Endothelial cell of umbilical vein (primary cell): ENCODE data around the gene NIN. TPM values are rescaled to one million over a fixed set of nuclear protein-coding genes. Genes with fewer than 3 reads are reported as not detected.

Source experiments
- BruUV-seq: library from RNA; stranded (reverse); fragments of 400-500 nt; replicated peaks from 2 replicates; lab custom pipeline; 2021; lab: Mats Ljungman, UMichigan
- CTCF ChIA-PET: fragments of 300-600, 350-600 bp; sonication (Branson Sonifier 250); formaldehyde crosslinking; loops from one replicate; lab custom pipeline; 2021; ENCODE audit warnings: antibody characterized with exemption, inconsistent platforms; lab: Charles Lee
- POLR2A ChIA-PET: fragments of 300-600, 350-600 bp; sonication (Branson Sonifier 250); formaldehyde crosslinking; loops from one replicate; lab custom pipeline; 2021; ENCODE audit warnings: antibody characterized with exemption, inconsistent platforms; lab: Charles Lee
- DNase-seq: peaks from one replicate; pipeline ENCODE4 v3.0.0-alpha.2; 2011; ENCODE audit warnings: low read depth, low spot score
- FAIRE-seq: peaks from 2 replicates; lab custom pipeline; 2011; peaks lifted over from hg19 to GRCh38; lab: Jason Lieb, UNC
- H2AFZ ChIP-seq: 2 replicates; pipeline ENCODE4 v1.6.0; 2012; ENCODE audit warnings: low read depth, low read length, control low read depth, inconsistent platforms
- H3K27ac ChIP-seq: 2 replicates; pipeline ENCODE4 v1.5.1; 2011; ENCODE audit warnings: low read depth, mild to moderate bottlenecking, control low read depth, low read length, moderate library complexity; ENCODE audit not compliant: insufficient read depth
- H3K27me3 ChIP-seq, 2 experiments: 2 replicates each; pipeline versions ENCODE4 v1.6.0 to v1.6.1; 2011; ENCODE audit warnings: low read length in 2 of 2, mixed read lengths in 1 of 2; ENCODE audit not compliant: control insufficient read depth in 2 of 2, insufficient read depth in 2 of 2
- H3K36me3 ChIP-seq, 2 experiments: 2 replicates in 1 of 2; 3 replicates in 1 of 2; pipeline ENCODE4 v1.5.1; 2011; ENCODE audit warnings: low read length in 2 of 2, mild to moderate bottlenecking in 1 of 2, moderate library complexity in 1 of 2; ENCODE audit not compliant: control insufficient read depth in 2 of 2, insufficient read depth in 2 of 2; ENCODE audit errors: extremely low read depth in 1 of 2
- H3K4me1 ChIP-seq: 3 replicates; pipeline ENCODE4 v1.5.1; 2011; ENCODE audit warnings: mild to moderate bottlenecking, low read length; ENCODE audit not compliant: control insufficient read depth, insufficient read depth; ENCODE audit errors: extremely low read depth
- H3K4me2 ChIP-seq: 2 replicates; pipeline ENCODE4 v1.6.1; 2011; ENCODE audit warnings: low read length, control low read depth, mixed read lengths; ENCODE audit not compliant: insufficient read depth
- H3K4me3 ChIP-seq, 3 experiments: fragments of 200-600 bp in 1 of 3; sonication (generic), shearing (Covaris generic) in 1 of 3; replicated peaks in 1 of 3; 2 replicates each; pipeline ENCODE4 v1.5.1; 2011 to 2016; ENCODE audit warnings: control low read depth in 3 of 3, low read length in 3 of 3, mild to moderate bottlenecking in 2 of 3, inconsistent platforms in 1 of 3, low read depth in 1 of 3, moderate library complexity in 1 of 3; ENCODE audit not compliant: insufficient read depth in 1 of 3
- H3K79me2 ChIP-seq: 2 replicates; pipeline ENCODE4 v1.6.0; 2012; ENCODE audit warnings: low read length, inconsistent platforms; ENCODE audit not compliant: control insufficient read depth, insufficient read depth
- H3K9ac ChIP-seq: replicated peaks from 2 replicates; pipeline ENCODE3; 2011; ENCODE audit warnings: low read length, control low read depth; ENCODE audit not compliant: insufficient read depth; ENCODE audit errors: extremely low read depth
- H3K9me1 ChIP-seq: replicated peaks from 3 replicates; pipeline ENCODE4 v1.6.0; 2011; ENCODE audit warnings: mild to moderate bottlenecking, low read length; ENCODE audit not compliant: control insufficient read depth, insufficient read depth; ENCODE audit errors: extremely low read depth
- H3K9me3 ChIP-seq: replicated peaks from 2 replicates; pipeline ENCODE4 v1.5.1; 2012; ENCODE audit warnings: low read length, inconsistent platforms; ENCODE audit not compliant: control insufficient read depth, insufficient read depth
- H4K20me1 ChIP-seq: replicated peaks from 2 replicates; pipeline ENCODE3; 2011; ENCODE audit warnings: mild to moderate bottlenecking, low read length; ENCODE audit not compliant: control insufficient read depth, insufficient read depth; ENCODE audit errors: extremely low read depth
- FOS ChIP-seq: IDR thresholded peaks from 2 replicates; pipeline ENCODE4 v1.6.1; 2011; ENCODE audit warnings: mild to moderate bottlenecking, low read length, moderate library complexity, borderline replicate concordance; ENCODE audit not compliant: insufficient read depth
- JUN ChIP-seq: IDR thresholded peaks from 2 replicates; pipeline ENCODE4 v1.6.1; 2011; ENCODE audit warnings: borderline replicate concordance, low read depth; ENCODE audit not compliant: insufficient read length, insufficient read depth
- MAX ChIP-seq: IDR thresholded peaks from 2 replicates; pipeline ENCODE4 v1.6.1; 2011; ENCODE audit not compliant: insufficient read depth, insufficient read length
- dilution Hi-C: fragments of 300-500 bp; cut with MboI; formaldehyde crosslinking; loops from one replicate; pipeline ENCODE4 v1.15.0; 2019; ENCODE audit warnings: low sequenced_read_pairs; ENCODE audit not compliant: extremely low pct_ligation_motif_present
- intact Hi-C: fragments of 100-400 bp; cut with micrococcal nuclease; formaldehyde crosslinking; loops from one replicate; pipeline ENCODE4 v1.10.0; 2022
- polyA plus RNA-seq, 4 experiments: library from polyadenylated mRNA; depleted of rRNA in 3 of 4; stranded (reverse) in 3 of 4; unstranded in 1 of 4; fragments of >200 nt; gene quantifications; 2 replicates each; pipeline versions ENCODE4 v1.2.1 to v1.2.3, GENCODE V29; 2011 to 2012; ENCODE audit warnings: missing spikeins in 1 of 4
- total RNA-seq: library from RNA; stranded (reverse); gene quantifications from 2 replicates; pipeline ENCODE4 v1.2.3, GENCODE V29; 2021

The NIN gene
- total and polyA plus RNA-seq, 2 donors (not counting 3 experiments of a cell fraction or from before 2014, with no cell fraction given), result 7.1 to 76.3 TPM

GRCh38 chr14:50836515-50836914 lies 5.6 kb upstream of the NIN start:
- POLR2A ChIA-PET, result no interaction called here
- DNase-seq (no peak), FAIRE-seq (no peak)
- Histone ChIP-seq H3K27me3 (peaks cover 4 to 10% of the 10 kb centered on the region in 2 experiments), H3K9me3 (no peaks in the 10 kb centered on the region), H3K36me3 (no peaks in the 10 kb centered on the region), H3K4me2 (no peak overlapping the region), H3K79me2 (no peaks in the 10 kb centered on the region), H4K20me1 (no peaks in the 10 kb centered on the region), H3K9me1 (no peaks in the 10 kb centered on the region), H3K9ac (no peak overlapping the region), H3K27ac (no peak overlapping the region), H3K4me3 (no peak overlapping the region), H2AFZ (no peak overlapping the region), H3K4me1 (peaks cover 5% of the 10 kb centered on the region)
- no peak for TF ChIP-seq MAX
- no peak for TF ChIP-seq FOS
- no TSS peak for BruUV-seq
- intact Hi-C loops, result loop anchor here (10.0 kb wide), 1 partner anchor 522 kb away; the partner anchor contains the start of genes DMAC2L and L2HGDH
- dilution Hi-C loops, result no loop called here
- CTCF ChIA-PET, result interaction anchor here (0.7 kb wide), 1 partner anchor 24 kb away, joined by 3 read pairs; no protein-coding TSS in a partner anchor

GRCh38 chr14:50835280-50835679 lies 4.3 kb upstream of the NIN start:
- intact Hi-C loops (loop anchor here (10.0 kb wide), 1 partner anchor 520 kb away; the partner anchor contains the start of genes DMAC2L and L2HGDH), dilution Hi-C loops (no loop called here)
- H3K4me1 ChIP-seq, result peaks cover 7% of the 10 kb centered on the region
- no TSS peak for BruUV-seq
- no peaks in the 10 kb centered on the region for H3K9me3 ChIP-seq
- no peak overlapping the region for H2AFZ ChIP-seq
- H3K27me3 ChIP-seq, result peaks cover 2 to 6% of the 10 kb centered on the region in 2 experiments
- no peak overlapping the region for H3K9ac ChIP-seq
- no peaks in the 10 kb centered on the region for H4K20me1 ChIP-seq
- FAIRE-seq, result no peak
- no peak overlapping the region for H3K4me2 ChIP-seq
- DNase-seq, result no peak
- ChIA-PET POLR2A (no interaction called here), CTCF (interaction anchor here (0.9 kb wide), 1 partner anchor 25 kb away, joined by 3 read pairs; no protein-coding TSS in a partner anchor)
- H3K4me3 ChIP-seq, result no peak overlapping the region
- H3K79me2 ChIP-seq, result no peaks in the 10 kb centered on the region
- no peak for TF ChIP-seq MAX
- TF ChIP-seq JUN, result no peak
- TF ChIP-seq FOS, result no peak
- H3K9me1 ChIP-seq, result no peaks in the 10 kb centered on the region
- H3K27ac ChIP-seq, result no peak overlapping the region
- H3K36me3 ChIP-seq, result no peaks in the 10 kb centered on the region
